Stomach (tissue), 4 donors: Measurements from ENCODE around the gene REX1BD.

ENCODE experiments used
- CTCF ChIP-seq, 7 experiments: fragments of 450-650 bp in 4 of 7; fragments of 200-600 bp in 3 of 7; sonication (generic) in 3 of 7; IDR thresholded peaks; one replicate each; pipeline ENCODE4 v1.5.1; 2016 to 2019; ENCODE audit warnings: antibody characterized with exemption in 7 of 7, control low read depth in 2 of 7, mild to moderate bottlenecking in 1 of 7
- POLR2A ChIP-seq, 4 donors: fragments of 450-650 bp; IDR thresholded peaks; one replicate each; pipeline ENCODE4 v1.6.1; 2016; ENCODE audit warnings: antibody characterized with exemption in 4 of 4, control low read depth in 2 of 4, mild to moderate bottlenecking in 1 of 4, moderate library complexity in 1 of 4

GRCh38 chr19:18588611-18589379, at the start of gene REX1BD:
- TF ChIP-seq POLR2A (IDR thresholded peaks at IDR 0.05) (no peak), CTCF (IDR thresholded peaks at IDR 0.05) (peak in 5 of 7 experiments; percentile 70 to 93 (median 76))
